ENCODE results near the gene OSBPL5.

OSBPL5 gene

DNA sequence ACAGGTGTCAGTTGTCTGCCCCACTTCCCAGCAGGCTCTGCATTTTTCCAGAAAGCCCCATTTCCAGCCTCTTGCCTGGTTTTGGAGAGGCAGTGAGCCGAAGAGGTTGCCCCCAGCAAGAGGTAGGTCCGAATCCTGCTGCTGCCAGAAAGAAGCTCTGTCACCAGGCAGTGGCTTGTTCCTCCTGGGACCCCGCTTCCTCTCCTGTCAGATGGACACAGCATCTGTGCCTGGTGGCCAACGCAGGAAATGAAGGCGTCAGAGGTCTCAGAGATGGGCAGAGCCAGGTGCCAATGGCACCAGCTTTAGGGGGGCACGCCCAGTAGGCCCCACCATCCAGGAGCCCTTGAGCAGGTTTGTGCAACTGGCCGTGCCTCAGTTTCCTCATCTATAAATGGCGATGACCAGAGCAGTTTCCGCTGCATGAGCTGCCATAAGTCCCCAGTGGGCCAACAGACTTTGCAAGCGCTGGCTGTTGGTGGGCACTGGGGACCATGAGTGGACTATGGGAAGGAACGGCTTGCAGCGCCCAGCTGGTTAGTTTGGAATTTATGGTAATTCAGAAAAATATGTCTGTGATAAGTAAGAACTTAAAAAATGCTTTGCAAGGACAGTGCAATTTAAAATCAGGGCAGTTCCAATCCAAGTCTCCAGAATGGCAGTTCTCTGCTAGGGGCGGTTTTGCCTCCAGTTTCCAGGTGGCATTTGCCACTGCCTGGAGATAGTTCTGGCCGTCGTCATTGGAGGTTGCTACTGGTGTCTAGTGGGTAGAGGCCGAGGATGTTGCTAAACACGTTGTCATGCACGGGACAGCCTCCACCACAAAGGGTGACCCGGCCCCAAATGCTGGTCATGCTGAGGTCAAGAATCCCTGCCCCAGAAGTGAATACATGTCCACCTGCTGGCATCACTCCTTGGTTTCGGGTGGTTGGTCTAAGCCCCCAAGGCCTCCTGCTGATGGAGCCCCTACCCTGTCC is 2.3 kb upstream of the OSBPL5 start:
- peaks cover 23% of the 10 kb centered on the region for H3K4me1 ChIP-seq (ENCODE audit: insufficient read depth, low read length)
- peaks cover 46% of the 10 kb centered on the region for H3K27me3 ChIP-seq (ENCODE audit: insufficient read depth, low read length)
- WGBS: 90% methylated on average over 20 of the region's 20 CpGs
- no peak overlapping the region for H3K4me3 ChIP-seq (ENCODE audit: low read length)
- no peak overlapping the region for H3K9ac ChIP-seq (ENCODE audit: low read depth, low read length)
- H3K9me3 ChIP-seq (ENCODE audit: insufficient read depth, low read depth, low read length): no peaks in the 10 kb centered on the region
- H3K27ac ChIP-seq (ENCODE audit: low read depth, low read length): no peak overlapping the region
- H3K36me3 ChIP-seq (ENCODE audit: insufficient read depth, low read length): no peaks in the 10 kb centered on the region

DNA sequence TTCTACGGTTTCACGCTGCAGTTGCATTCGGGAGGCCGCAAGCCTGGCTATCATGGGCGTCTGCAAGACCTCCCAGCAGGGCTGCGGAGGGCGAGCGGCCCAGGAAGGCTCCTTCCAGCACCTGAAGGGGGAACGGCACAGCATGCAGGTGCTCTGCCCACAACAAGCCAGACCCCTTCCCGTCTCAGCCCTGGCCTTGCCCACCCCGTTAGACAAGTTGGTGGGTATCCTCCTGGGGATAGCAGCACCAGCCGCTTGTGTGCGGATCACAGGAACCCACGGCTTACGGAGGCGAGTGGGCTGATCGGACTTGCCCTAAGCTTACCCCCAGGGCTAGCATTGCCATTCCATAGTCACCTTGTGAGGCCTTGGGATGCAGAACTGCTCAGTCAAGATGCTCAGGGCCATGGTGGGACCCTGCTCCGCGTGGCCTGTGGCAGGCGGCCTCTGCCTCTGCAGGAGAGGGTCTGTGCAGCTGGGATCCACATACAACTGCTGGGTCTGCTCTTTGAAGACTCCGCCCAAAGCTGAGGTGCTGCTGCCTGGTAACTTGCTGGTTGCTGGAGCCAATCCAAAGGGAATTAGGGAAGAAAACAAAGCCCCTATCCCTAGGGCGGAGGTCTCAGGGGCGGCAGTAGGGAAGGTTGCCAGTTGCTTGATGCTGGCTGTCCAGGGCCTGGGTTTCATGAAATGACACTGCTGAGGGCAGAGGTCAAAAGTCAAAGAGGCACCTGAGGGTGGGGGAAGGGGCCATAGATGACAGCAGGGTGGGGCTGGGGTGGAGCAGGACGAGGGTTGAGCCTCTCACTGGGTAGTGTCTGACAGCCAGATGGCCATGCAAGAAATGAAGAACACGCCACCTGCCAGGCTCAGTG is 1.4 kb upstream of the OSBPL5 start:
- WGBS: 78% methylated on average over 25 of the region's 25 CpGs

DNA sequence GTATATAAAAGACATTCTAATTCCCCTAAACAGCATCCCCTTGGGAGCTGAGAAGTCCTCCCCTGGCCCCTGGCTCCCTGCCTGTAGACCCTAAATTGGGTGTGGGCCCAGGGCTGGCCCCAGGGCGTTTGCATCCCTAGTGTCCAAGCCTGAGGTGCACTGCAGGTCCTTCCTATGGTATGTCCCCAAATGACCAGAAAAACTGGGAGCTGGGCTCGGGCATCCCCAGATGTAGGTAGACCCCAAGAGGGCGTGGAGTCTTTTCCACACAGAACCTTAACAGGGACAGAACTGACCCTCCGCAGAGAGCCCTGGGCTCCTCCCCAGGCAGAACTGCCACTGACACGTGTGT is 782 bp upstream of the OSBPL5 start:
- Histone ChIP-seq H3K9ac (ENCODE audit: low read depth, low read length) (no peak overlapping the region), H3K27ac (ENCODE audit: low read depth, low read length) (no peak overlapping the region), H3K4me1 (ENCODE audit: insufficient read depth, low read length) (peaks cover 30% of the 10 kb centered on the region), H3K4me3 (ENCODE audit: low read length) (no peak overlapping the region), H3K36me3 (ENCODE audit: insufficient read depth, low read length) (no peaks in the 10 kb centered on the region), H3K9me3 (ENCODE audit: insufficient read depth, low read depth, low read length) (no peaks in the 10 kb centered on the region), H3K27me3 (ENCODE audit: insufficient read depth, low read length) (peaks cover 48% of the 10 kb centered on the region)
- 74% methylated on average over 5 of the region's 5 CpGs for WGBS

More for the DNA sequence above, 1.4 kb upstream of the OSBPL5 start:
- H3K27me3 ChIP-seq (ENCODE audit: insufficient read depth, low read length): peaks cover 46% of the 10 kb centered on the region
- H3K27ac ChIP-seq (ENCODE audit: low read depth, low read length): no peak overlapping the region
- no peak overlapping the region for H3K4me3 ChIP-seq (ENCODE audit: low read length)
- no peaks in the 10 kb centered on the region for H3K36me3 ChIP-seq (ENCODE audit: insufficient read depth, low read length)
- H3K9ac ChIP-seq (ENCODE audit: low read depth, low read length): no peak overlapping the region
- H3K4me1 ChIP-seq (ENCODE audit: insufficient read depth, low read length): peaks cover 24% of the 10 kb centered on the region
- no peaks in the 10 kb centered on the region for H3K9me3 ChIP-seq (ENCODE audit: insufficient read depth, low read depth, low read length)

DNA sequence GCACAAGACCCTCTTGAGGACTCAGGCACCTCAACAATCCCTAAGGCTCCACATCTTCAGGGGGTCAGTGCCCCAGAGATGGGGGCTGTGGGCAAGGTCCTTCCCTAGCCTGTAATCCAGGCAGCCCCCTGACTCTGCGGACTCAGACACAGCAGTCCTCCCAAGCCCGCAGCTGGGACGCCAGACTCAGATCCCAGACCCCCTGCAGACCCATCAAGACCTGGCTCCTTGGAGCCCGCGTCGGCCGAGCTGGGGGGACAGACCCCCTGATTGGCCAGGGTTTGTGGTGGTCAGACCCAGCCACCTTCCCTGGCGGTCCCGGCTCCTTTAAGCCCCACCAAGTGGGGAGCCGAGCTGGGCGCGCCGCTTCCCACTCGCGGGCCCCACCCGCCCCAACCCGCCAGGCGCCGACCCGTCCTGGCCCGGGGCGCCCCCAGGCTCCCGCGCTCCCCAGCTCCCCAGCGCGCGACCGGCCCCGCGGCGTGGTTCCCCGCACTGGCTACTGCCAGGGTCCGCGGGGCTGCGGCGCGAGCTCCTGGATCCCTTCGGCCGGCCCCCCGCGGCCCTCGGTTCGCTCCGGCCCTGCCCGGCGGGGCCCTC is 458 bp downstream of the OSBPL5 start:
- under 1% methylated on average over 46 of the region's 46 CpGs for WGBS
- Histone ChIP-seq H3K4me1 (ENCODE audit: insufficient read depth, low read length) (peaks cover 31% of the 10 kb centered on the region), H3K4me3 (ENCODE audit: low read length) (peak overlapping the region; percentile 68), H3K27me3 (ENCODE audit: insufficient read depth, low read length) (peaks cover 42% of the 10 kb centered on the region), H3K9ac (ENCODE audit: low read depth, low read length) (no peak overlapping the region), H3K27ac (ENCODE audit: low read depth, low read length) (no peak overlapping the region), H3K9me3 (ENCODE audit: insufficient read depth, low read depth, low read length) (no peaks in the 10 kb centered on the region), H3K36me3 (ENCODE audit: insufficient read depth, low read length) (no peaks in the 10 kb centered on the region)

DNA sequence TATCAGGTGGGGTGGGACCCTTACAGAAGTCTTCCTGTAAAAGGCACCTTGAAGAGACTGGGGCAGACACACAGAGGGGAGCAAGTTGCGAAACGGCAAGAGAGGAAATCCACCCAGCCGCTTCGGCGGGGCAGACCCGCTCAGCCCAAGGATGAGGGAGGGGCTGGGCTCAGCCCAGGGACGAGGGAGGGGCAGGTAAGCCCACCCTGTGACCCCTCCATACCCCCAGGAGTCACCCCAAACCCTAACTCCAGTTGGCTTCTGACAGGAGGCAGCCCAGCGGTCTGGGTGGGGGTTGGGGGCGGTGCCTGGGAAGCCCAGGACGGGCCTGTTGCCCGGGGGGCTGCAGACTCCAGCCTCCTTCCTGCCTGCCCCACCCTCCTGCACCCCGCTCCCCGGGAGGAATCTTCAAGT is 965 bp downstream of the OSBPL5 start:
- WGBS: 6% methylated on average over 12 of the region's 13 CpGs

DNA sequence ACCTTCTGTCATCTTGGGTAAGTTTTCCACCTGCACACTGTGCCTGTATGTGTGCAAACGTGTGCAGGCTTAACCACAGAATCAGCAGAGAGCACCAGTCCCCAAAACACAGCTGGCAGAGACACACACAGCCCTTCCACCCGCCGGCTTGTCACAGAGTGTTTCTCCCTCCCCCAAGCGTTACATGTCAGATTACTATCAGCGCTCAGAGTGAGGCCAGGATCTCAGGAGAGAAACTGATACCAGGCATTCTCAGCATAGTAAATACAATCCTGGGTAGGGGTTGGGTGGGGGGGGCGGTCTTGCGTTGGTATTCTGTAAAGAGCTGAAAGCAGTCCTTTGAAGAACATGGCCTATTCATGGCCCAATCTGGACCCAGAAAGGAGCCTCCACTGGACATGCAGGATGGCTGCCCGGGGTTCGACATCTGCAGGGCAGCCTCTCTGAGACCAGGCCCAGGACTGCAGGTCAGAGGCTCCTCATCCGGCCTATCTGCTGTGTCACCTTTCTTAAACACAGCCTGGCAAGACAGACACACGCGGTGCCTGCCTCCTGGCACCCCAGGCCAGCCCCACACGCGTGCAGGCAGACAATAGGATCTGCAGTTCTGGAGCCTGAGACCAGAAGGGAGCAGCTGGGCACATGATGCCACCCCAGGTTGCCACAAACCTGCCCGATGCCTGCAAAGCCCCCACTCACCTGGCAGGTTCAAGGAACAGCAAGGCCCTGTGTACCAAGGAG is 1.7 kb downstream of the OSBPL5 start:
- Histone ChIP-seq H3K9me3 (ENCODE audit: insufficient read depth, low read depth, low read length) (no peaks in the 10 kb centered on the region), H3K27ac (ENCODE audit: low read depth, low read length) (no peak overlapping the region)

More for the DNA sequence above, 965 bp downstream of the OSBPL5 start:
- H3K27me3 ChIP-seq (ENCODE audit: insufficient read depth, low read length): peaks cover 39% of the 10 kb centered on the region
- no peaks in the 10 kb centered on the region for H3K36me3 ChIP-seq (ENCODE audit: insufficient read depth, low read length)
- H3K4me1 ChIP-seq (ENCODE audit: insufficient read depth, low read length): peaks cover 31% of the 10 kb centered on the region
- no peaks in the 10 kb centered on the region for H3K9me3 ChIP-seq (ENCODE audit: insufficient read depth, low read depth, low read length)
- no peak overlapping the region for H3K9ac ChIP-seq (ENCODE audit: low read depth, low read length)
- H3K4me3 ChIP-seq (ENCODE audit: low read length): peak overlapping the region; percentile 68
- no peak overlapping the region for H3K27ac ChIP-seq (ENCODE audit: low read depth, low read length)

DNA sequence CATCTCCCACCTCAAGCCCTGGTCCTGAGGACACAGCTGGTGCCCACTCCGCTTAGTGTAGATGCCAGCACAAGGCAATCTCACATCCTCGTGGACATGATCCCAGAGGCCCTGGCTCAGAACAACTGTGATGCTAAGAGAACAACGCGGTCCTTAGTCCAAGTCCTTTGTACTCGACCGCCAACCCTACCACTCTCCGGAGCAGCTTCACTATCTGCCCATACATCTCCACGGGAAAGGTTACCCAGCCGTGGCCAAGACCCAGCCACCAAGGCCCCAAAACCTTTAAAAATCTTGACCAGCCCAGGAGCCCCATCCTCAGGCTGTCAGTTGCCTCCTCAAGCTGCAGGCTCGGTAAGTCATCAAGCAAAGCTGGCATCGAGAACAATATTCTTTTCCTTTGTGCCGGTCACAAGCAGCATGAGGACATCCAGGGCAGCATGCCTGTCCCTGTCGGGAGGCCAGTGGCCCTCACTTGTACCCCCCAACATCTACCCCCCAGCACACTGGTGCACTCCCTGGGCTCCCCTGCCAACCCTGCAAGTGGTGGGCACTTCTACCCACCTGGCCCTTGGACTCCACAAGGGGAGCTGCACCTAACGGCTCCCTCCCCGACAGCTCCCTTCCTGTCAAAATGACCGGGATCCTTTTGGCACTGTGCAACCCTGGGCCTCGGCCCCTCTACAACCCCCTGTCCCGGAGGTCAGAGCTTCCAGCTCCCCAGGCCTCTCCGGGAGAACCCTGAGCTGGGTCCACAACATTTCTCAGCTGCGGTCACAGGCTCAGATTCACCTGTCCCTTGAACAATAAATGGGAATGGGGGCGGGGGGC is 2.5 kb downstream of the OSBPL5 start:
- no peak overlapping the region for H3K27ac ChIP-seq (ENCODE audit: low read depth, low read length)
- peaks cover 31% of the 10 kb centered on the region for H3K27me3 ChIP-seq (ENCODE audit: insufficient read depth, low read length)
- no peak overlapping the region for H3K9ac ChIP-seq (ENCODE audit: low read depth, low read length)
- 85% methylated on average over 21 of the region's 21 CpGs for WGBS
- H3K4me1 ChIP-seq (ENCODE audit: insufficient read depth, low read length): peaks cover 30% of the 10 kb centered on the region
- no peaks in the 10 kb centered on the region for H3K36me3 ChIP-seq (ENCODE audit: insufficient read depth, low read length)
- H3K9me3 ChIP-seq (ENCODE audit: insufficient read depth, low read depth, low read length): no peaks in the 10 kb centered on the region
- H3K4me3 ChIP-seq (ENCODE audit: low read length): no peak overlapping the region

More for the DNA sequence above, 1.7 kb downstream of the OSBPL5 start:
- WGBS: 64% methylated on average over 15 of the region's 15 CpGs
- Histone ChIP-seq H3K9ac (ENCODE audit: low read depth, low read length) (no peak overlapping the region), H3K4me3 (ENCODE audit: low read length) (peak overlapping the region; percentile 68), H3K27me3 (ENCODE audit: insufficient read depth, low read length) (peaks cover 35% of the 10 kb centered on the region), H3K36me3 (ENCODE audit: insufficient read depth, low read length) (no peaks in the 10 kb centered on the region), H3K4me1 (ENCODE audit: insufficient read depth, low read length) (peaks cover 30% of the 10 kb centered on the region)

DNA sequence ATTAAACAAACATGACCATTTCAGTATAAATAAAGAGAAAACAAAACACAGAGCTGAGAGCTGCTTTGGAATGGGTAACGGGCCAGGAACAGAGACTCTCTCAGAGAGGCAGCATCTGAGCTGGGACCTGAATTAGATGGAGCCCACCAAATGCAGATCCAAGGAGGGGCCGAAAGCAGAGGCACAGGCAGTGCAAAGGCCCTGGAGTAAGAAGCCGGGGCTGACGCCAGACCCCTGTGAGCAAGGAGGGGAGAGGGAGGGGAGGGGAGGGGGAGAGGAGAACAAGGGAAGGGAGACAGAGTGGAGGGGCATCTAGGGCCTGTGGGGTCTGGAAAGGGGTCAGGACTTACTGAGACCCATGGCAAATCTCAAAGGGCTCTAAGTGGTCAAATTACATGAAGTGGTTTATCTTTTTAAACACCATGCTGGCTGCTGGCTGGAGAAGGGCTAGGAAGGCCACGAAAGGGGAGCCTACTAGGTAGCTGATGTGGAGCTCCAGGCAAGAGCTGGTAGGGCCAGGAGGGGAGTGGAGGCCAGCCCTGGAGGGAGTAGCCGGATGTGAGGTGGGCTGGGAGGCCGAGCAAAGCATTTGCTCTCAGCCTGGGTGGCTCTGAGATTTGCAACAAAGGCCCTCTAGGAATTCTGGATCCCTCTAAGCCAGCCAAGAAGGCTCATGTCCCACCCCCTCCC is 3.2 kb downstream of the OSBPL5 start:
- 75% methylated on average over 7 of the region's 7 CpGs for WGBS
- H3K27me3 ChIP-seq (ENCODE audit: insufficient read depth, low read length): peaks cover 31% of the 10 kb centered on the region
- no peak overlapping the region for H3K9ac ChIP-seq (ENCODE audit: low read depth, low read length)
- peaks cover 30% of the 10 kb centered on the region for H3K4me1 ChIP-seq (ENCODE audit: insufficient read depth, low read length)
- H3K36me3 ChIP-seq (ENCODE audit: insufficient read depth, low read length): no peaks in the 10 kb centered on the region
- no peak overlapping the region for H3K4me3 ChIP-seq (ENCODE audit: low read length)
- H3K27ac ChIP-seq (ENCODE audit: low read depth, low read length): no peak overlapping the region
- H3K9me3 ChIP-seq (ENCODE audit: insufficient read depth, low read depth, low read length): no peaks in the 10 kb centered on the region

DNA sequence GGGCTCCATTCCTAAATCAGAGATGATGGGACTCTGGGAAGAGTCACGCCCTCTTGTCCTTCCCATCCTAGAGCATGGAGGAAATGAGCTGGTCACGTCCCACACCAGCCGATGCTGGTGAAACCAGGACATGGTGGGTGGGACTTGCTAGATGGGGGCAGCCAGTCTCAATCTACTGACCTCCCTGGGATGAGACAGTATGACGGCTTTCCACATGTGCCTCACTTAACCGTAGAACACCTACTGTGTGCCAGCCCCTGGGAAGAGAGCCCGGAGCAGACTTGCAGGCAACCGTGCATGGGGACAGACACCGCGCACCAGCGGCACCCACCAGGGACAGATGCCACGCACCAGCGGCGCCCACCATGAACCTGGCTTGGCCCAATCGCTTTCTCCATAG is 3.8 kb downstream of the OSBPL5 start:
- H3K4me1 ChIP-seq (ENCODE audit: insufficient read depth, low read length): peaks cover 32% of the 10 kb centered on the region
- H3K9ac ChIP-seq (ENCODE audit: low read depth, low read length): no peak overlapping the region
- no peak overlapping the region for H3K27ac ChIP-seq (ENCODE audit: low read depth, low read length)
- H3K4me3 ChIP-seq (ENCODE audit: low read length): peak overlapping the region; percentile 60; the same call in 1 of the 2 replicates
- peaks cover 31% of the 10 kb centered on the region for H3K27me3 ChIP-seq (ENCODE audit: insufficient read depth, low read length)
- H3K9me3 ChIP-seq (ENCODE audit: insufficient read depth, low read depth, low read length): no peaks in the 10 kb centered on the region
- H3K36me3 ChIP-seq (ENCODE audit: insufficient read depth, low read length): no peaks in the 10 kb centered on the region
- 76% methylated on average over 14 of the region's 14 CpGs for WGBS
